ENCODE results near the gene CXCR2.

GRCh38 chr2:218162814-218163213 lies 37.0 kb downstream of the CXCR2 start:
- TF ChIP-seq CTCF (conservative IDR thresholded peaks at IDR 0.05; ENCODE audit: low read depth in 2 of 2) (no peak), EZH2phosphoT487 (IDR thresholded peaks at IDR 0.05; ENCODE audit: unreplicated experiment) (no peak), CREB1 (CRISPR knock-in tag; IDR thresholded peaks at IDR 0.05; ENCODE audit: low read depth) (no peak), REST (IDR thresholded peaks at IDR 0.05; ENCODE audit: unreplicated experiment) (no peak), POLR2AphosphoS5 (IDR thresholded peaks at IDR 0.05; ENCODE audit: low read depth) (no peak), STAT1 (IDR thresholded peaks at IDR 0.05; ENCODE audit: unreplicated experiment) (no peak), EZH2 (IDR thresholded peaks at IDR 0.05; ENCODE audit: low read depth, unreplicated experiment) (no peak), JUNB (IDR thresholded peaks at IDR 0.05; ENCODE audit: unreplicated experiment) (no peak), ZNF331 (CRISPR knock-in tag; IDR thresholded peaks at IDR 0.05; ENCODE audit: low read depth) (no peak), ETS1 (IDR thresholded peaks at IDR 0.05) (no peak), NANOG (IDR thresholded peaks at IDR 0.05; ENCODE audit: borderline replicate concordance) (no peak), ZNF462 (CRISPR knock-in tag; IDR thresholded peaks at IDR 0.05) (no peak), ZNF114 (CRISPR knock-in tag; IDR thresholded peaks at IDR 0.05) (no peak)

Data from GM23338 (cell line).